HG03432 (cell line): ENCODE results near the gene TFB2M.
A peak's percentile ranks its signal among the peaks of the same experiment; 100 is the strongest.
"Not testable (repeated sequence)": the region's sequence is repeated elsewhere in the genome, so short reads cannot be mapped to it uniquely, and the experiment has no call there.

Experiments
- ATAC-seq: cut with Tn5 transposase; IDR thresholded peaks from one replicate; pipeline ENCODE4 v1.9.1; 2021; ENCODE audit warnings: mild to moderate bottlenecking, moderate library complexity; ENCODE audit not compliant: unreplicated experiment

TFB2M gene

DNA sequence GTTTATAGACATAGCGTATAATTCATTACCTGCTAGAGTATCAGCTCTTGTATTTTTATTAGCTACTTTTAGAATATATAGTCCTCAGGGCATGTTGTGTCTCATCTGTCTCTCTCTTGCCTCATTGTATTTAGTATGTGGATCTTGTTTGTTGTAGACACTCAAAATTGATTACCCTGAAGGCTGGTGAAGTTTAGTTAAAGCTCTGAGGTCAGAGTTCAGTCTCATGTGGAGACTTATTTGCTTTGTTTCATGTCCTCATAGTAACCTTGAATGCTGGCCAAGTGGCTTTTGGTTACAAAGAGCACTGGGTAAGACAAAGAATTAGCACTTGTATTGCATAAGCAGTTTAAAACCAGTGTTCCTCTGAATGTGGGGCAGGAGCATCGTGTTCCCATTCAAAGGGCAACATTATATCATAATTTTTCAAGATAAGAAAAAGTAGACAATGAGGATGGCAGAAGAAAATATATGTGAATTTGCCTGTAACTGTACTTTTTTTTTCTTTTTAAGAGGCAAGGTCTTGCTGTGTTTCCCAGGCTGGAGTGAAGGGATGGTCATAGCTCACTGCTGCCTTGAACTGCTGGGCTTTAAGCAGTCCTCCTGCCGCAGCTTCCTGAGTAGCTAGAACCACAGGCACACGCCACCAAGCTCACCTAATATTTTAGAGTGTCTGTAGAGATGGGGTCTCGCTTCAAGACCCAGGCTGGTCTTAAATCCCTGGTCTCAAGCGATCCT lies 17.6 kb upstream of the TFB2M start:
- ATAC-seq = no peak

DNA sequence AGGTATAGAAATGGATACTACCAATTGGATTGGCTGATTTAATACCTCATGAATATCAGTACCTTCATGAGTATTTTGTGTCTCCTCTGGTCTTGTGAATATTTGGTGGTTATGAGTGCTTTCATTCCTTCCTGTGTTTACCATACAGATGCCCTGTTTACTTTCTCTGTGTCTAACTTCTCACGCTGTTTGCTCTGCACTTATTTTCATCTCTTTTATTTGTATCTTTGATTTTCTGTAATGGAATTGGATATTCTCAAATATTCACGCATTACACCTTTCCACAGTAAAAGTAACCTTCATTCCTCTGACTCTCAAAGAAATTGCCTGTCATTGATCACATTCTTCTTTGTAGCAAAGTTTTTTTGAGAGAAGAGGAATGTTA lies 17.0 kb upstream of the TFB2M start:
- no peak for ATAC-seq

DNA sequence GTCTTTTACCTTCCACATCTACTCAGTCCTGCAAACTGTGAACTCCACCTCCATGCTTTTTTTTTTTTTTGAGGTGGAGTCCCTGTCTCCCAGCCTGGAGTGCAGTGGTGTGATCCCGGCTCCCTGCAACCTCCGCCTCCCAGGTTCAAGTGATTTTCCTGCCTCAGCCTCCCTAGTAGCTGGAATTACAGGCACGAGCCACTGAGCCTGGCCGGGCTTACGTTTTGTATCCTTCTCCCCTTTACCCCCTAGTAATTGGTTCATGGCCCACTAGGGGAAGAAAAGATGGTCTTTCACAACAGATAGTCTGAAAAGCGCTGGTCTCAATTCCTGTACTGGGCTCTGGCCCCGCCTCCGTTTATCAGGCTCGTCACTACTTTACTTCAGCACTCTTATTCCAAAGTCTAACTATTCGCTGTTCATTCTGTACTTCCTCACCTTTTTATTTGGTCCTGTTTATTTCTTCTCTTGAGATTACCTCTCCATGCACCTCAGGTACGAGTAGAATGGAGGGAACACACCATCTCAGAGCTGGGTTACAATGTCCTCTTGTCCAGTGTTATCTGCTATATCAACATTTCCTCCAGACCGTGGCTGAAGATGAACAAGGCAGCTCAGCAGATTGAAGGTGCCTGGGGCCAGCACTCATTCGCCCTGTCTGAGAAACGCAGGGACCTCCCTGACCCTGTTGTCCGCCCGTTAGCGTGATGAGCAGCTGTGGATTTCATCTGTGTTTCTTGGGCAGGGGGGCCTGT lies 16.4 kb upstream of the TFB2M start:
- no peak for ATAC-seq

GRCh38 chr1:246580497-246581370 lies 14.7 kb upstream of the TFB2M start:
- no peak for ATAC-seq

GRCh38 chr1:246579818-246580217 lies 13.8 kb upstream of the TFB2M start:
- peak; percentile 83 for ATAC-seq

GRCh38 chr1:246577720-246578106 lies 11.7 kb upstream of the TFB2M start:
- no peak for ATAC-seq

DNA sequence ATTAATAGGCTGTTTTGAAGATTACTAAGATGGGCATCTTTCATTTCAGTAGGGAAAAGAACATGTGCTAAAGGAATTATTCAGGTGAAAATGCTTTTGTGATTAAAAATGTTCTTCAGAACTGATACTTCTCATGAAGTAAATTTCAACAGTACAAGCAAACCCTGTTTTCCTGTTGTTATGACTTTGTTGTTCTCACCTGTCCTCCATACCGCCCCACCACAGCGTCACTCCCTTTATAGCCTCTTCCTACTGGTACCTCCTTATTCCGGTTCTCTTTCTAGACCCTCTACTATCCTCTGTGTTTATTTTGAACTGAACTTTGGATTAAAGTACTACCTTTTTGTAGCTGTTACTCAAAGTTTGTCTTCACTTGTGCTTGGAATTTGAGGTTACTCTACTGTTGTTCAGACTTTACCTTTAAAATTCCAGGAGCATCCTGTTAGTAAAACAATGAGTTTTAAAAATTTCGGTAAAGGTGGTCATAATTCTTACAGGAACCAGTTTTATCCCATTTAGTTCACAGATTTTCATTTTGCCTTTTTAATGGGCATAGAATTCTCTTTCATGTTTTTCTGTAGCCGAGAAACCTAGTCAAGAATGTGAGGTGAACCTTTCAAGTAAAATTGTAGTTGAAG lies 11.1 kb upstream of the TFB2M start:
- ATAC-seq = no peak

GRCh38 chr1:246576709-246577032 lies 10.6 kb upstream of the TFB2M start:
- no peak for ATAC-seq

DNA sequence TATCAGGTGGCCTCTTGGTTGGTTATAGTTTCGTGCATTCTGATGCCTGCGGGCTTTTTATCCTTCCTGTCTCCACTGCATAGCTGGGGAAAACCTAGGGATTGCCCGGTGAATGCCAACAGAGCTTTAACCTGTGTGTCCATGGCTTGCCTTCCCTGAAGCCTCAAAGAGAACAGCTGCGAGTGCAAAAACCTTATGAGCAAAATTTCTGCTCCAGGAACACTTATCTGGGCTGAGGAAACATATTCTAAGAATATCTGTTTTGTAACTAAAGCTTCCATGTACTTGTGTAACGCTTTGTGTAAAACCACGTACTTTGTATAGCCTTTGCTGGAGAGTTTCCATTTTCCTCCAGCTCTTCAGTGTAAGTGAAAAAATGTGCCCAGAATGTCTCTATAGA lies 7.4 kb upstream of the TFB2M start:
- no peak for ATAC-seq

GRCh38 chr1:246572785-246573184 lies 6.7 kb upstream of the TFB2M start:
- no peak for ATAC-seq

DNA sequence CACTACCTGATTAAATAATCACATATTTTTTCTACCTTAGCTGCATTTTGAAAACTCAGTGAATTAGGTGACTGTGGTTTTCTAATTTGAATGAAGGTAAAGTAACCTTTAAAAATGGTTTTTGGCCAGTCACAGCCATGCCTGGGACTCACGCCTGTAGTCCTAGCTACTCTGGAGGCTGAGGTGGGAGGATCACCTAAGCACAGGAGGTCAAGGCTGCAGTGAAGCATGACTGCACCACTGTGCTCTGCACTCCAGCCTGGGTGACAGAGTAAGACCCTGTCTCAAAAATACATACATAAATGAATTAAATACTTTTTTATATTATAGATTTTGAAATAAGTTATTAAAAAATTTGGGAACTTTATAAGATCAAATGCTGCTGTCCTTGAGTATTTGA lies 5.9 kb upstream of the TFB2M start:
- no peak for ATAC-seq

- not testable (repeated sequence) for ATAC-seq
These were observed 5.2 kb upstream of the TFB2M start for GRCh38 chr1:246571309-246571708.

DNA sequence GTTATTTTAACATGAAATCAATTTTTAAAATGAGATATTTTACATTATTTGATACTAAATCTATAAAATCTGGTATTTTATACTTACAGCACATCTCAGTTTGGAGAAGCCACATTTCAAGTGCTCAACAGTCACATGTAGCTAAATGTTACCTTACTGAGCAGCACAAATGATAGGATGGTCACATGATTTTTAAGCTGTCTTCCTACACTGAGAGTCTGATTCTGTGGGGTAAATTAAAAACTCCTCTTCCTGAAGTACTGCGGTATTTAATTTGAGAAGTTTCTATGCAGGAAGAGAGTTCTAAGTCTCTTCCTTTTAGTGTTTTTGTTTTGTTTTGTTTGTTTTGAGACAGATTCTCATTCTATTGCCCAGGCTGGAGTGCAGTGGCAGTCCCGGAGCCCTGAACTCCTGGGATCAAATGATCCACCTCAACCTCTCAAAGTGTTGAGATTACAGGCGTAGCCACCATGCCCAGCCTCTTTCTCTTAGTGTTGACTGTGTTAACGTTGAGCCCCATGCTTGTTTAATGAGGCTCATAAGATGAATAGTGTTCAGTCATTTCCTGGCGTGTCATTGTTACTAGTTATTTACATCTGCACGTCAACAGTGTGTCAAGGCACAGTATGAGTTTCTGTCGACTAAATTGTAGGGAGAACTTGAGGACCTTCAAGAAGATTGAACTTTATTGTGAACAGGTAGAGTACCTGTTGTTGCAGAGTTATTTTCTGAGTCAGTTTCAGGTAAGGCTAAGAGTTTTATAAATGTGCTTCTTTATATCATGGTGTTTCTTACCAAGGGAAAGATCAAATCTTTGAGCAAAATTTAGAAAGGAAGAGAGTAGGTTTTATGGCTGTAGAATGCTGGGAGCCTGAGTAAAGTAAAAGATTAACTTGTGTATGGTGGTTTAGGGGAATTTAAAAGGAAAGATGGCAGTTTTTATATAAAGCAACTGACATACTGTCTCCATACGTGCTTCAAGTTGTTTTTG lies 3.5 kb upstream of the TFB2M start:
- no peak for ATAC-seq

DNA sequence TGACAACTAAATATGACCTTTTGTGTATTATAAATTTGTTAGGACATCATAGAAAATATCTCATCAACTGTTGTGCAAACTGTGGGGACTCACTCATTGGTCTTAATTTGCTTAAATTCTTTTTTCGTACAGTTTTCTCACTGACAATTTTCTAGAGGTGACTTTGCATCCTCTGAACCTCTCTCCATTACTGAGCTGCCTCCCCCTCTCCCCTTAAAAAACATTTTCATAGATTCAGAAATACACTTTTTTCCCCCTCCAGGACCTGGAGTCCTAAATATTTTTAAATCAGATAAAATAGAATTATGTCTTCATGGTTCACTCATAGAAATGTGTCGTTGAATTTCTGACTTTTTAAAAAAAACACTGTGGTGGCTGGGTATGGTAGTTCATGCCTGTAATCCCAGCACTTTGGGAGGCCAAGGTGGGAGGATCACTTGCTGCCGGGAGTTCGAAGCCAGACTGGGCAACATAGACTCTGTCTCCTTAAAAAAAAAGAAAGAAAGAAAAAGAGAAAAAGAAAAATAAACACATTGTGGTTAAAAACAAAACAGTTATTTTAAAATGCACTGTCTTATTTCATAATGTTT lies 1.7 kb upstream of the TFB2M start:
- ATAC-seq = no peak

DNA sequence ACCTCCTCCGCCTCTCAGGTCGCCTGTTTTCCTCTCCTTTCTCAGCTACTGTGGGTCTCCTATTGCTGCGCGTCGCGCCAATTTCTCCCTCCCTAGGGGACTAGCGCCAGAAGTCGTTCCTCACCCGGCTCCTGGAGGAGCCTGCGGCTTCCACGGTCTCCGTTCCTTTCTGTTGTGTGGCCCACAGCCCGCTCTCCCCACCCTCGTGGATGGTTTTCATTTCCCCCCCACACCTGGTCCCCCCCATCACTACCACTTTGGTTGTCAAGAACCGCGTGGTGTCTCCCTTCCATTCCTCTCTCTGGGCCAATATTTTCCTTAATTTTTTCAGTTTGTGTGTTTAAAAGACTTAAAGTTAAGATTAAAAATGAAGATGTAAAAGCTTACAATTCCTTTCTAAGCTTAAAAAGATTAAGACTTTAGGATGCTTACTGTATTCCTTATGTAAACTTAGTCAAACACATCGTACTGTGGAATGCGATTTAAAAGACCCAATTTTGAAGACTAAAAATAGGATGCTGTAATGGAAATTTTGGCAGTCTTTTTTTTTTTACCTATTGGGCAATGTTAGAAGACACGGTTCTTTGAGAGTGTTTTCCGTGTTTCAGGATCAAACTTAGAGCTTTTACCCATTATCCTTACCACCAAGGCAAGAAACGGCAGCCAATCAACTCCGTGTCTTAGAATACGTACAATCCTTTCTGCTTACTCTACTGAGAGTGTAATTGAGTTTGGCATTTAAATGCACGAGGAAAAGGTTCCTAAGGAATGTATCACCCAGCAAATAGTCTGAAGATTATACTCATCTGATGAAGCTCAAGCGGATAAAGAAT lies 968 bp upstream of the TFB2M start:
- peak; percentile 27 for ATAC-seq

- ATAC-seq = peak; percentile 0
These were observed 322 bp downstream of the TFB2M start for GRCh38 chr1:246565751-246566127.

DNA sequence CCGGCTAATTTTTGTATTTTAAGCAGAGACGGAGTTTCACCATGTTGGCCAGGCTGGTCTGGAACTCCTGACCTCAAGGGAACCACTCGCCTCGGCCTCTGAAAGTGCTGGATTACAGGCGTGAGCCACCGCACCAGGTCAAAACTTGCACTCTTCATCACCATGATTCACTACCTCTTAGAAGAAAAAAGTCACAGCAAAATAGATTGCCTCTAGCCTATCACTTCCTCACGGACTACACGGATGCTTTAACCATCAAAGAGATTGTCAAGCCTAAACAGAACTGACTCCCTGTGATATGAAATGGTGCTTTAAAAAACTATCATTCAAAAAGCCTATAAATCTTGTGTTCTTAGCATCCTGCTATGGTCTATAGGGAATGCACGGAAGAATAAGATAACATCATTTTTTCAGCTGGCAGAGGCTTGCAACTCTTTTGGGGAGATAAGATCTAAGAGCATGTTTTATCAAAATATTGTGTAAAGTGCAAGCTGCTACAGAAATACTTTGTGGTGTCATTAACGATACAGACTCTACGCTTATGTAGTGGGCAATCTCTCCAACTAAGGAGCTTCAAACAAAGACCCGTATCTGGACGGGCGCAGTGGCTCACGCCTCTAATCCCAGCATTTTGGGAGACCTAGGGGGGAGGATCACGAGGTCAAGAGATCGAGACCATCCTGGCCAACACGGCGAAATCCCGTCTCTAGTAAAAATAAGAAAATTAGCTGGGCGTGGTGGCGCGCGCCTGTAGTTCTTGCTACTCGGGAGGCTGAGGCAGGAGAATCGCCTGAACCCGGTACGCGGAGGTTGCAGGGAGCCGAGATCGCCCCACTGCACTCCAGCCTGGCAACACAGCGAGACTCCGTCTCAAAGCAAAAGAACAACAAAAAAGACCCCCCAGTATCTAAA lies 966 bp downstream of the TFB2M start:
- ATAC-seq = no peak

- not testable (repeated sequence) for ATAC-seq
These were observed 5.2 kb downstream of the TFB2M start for GRCh38 chr1:246560833-246561232.
